ENCODE results near the gene TRMT6. TPM values are rescaled to one million over a fixed set of nuclear protein-coding genes. Genes with fewer than 3 reads are reported as not detected.

Gene TRMT6
- polyA plus RNA-seq, 2 of the 4 experiments (the other 2 are of a cell fraction) = 37.4 to 43.1 TPM

DNA sequence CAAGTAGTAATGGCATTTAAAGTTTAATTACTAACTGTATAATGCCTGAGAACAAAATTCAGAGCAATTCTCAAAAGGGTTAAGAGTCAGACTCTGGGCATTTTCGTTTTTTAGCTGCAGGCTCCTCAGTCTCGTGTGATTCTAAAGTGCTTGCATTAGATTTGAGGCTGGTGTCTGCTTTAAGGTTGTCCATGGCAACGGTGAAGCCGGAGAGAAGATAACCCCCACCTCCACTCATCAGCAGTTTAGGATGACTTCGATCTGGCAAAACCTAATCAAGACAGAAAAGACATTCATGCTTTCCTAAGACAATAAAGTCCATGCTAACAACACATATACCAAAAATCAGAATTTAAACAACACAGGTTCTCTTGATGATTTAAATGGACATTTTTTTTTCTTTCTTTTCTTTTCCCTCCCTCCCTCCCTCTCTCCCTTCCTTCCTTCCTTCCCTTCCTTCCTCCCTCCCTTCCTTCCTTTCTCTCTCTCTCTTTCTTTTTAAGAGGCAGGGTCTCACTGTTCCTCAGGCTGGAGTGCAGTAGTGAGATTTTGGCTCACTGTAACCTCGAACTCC lies 11.8 kb downstream of the TRMT6 start:
- ATAC-seq (no peak), FAIRE-seq (no peak), DNase-seq (ENCODE audit: low read depth in 1 of 2, low spot score in 1 of 2) (no peak)
- Histone ChIP-seq H3K4me1 (no peaks in the 10 kb centered on the region), H3K4me2 (no peak overlapping the region), H3K27ac (no peak overlapping the region), H3K9me3 (no peaks in the 10 kb centered on the region), H3K4me3 (no peak overlapping the region)
- no peak for TF ChIP-seq CHD2 (IDR thresholded peaks at IDR 0.05; ENCODE audit: low read length, partially characterized antibody)
- no peak for TF ChIP-seq CBX2 (IDR thresholded peaks at IDR 0.05; ENCODE audit: borderline replicate concordance, low read depth)
- WGBS (ENCODE audit: missing lambda C conversion rate) = 78% methylated on average over 6 of the region's 6 CpGs
- POLR2A ChIA-PET = no interaction called here
- CTCF ChIA-PET = interaction anchor here (0.7 to 13.9 kb wide), 4 partner anchors 9 to 431 kb away, joined by 3 to 142 read pairs (median 4); no protein-coding TSS in a partner anchor

GRCh38 chr20:5936238-5936637 lies 14.1 kb downstream of the TRMT6 start:
- Histone ChIP-seq H3K4me1 (no peaks in the 10 kb centered on the region), H3K27ac (no peak overlapping the region), H3K9me3 (no peaks in the 10 kb centered on the region), H3K4me3 (no peak overlapping the region), H3K4me2 (no peak overlapping the region)
- ChIA-PET CTCF (interaction anchor here (1.0 to 13.9 kb wide), 7 partner anchors 22 to 406 kb away, joined by 4 to 142 read pairs (median 16); no protein-coding TSS in a partner anchor), POLR2A (interaction anchor here (0.6 kb wide), 1 partner anchor 14 kb away, joined by 3 read pairs; the partner anchor contains the start of genes MCM8 and TRMT6)
- WGBS (ENCODE audit: missing lambda C conversion rate) = 84% methylated on average over 3 of the region's 3 CpGs
- DNase-seq (ENCODE audit: low read depth in 1 of 2, low spot score in 1 of 2) (no peak), ATAC-seq (no peak), FAIRE-seq (no peak)
- TF ChIP-seq USF2 (IDR thresholded peaks at IDR 0.05) = no peak
- TF ChIP-seq, protein P1, sequence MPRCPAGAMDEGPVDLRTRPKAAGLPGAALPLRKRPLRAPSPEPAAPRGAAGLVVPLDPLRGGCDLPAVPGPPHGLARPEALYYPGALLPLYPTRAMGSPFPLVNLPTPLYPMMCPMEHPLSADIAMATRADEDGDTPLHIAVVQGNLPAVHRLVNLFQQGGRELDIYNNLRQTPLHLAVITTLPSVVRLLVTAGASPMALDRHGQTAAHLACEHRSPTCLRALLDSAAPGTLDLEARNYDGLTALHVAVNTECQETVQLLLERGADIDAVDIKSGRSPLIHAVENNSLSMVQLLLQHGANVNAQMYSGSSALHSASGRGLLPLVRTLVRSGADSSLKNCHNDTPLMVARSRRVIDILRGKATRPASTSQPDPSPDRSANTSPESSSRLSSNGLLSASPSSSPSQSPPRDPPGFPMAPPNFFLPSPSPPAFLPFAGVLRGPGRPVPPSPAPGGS (IDR thresholded peaks at IDR 0.05) = no peak
- no peak for TF ChIP-seq SREBF2 (IDR thresholded peaks at IDR 0.05)
- no peak for TF ChIP-seq ZC3H11A (IDR thresholded peaks at IDR 0.05)
- TF ChIP-seq KDM1A (IDR thresholded peaks at IDR 0.05; ENCODE audit: low read depth) = no peak
- no peak for TF ChIP-seq CHD4 (IDR thresholded peaks at IDR 0.05; ENCODE audit: borderline replicate concordance)
- no peak for TF ChIP-seq HOXA7 (CRISPR knock-in tag; IDR thresholded peaks at IDR 0.05)
- TF ChIP-seq JUN (IDR thresholded peaks at IDR 0.05) = no peak
- TF ChIP-seq, protein P2, sequence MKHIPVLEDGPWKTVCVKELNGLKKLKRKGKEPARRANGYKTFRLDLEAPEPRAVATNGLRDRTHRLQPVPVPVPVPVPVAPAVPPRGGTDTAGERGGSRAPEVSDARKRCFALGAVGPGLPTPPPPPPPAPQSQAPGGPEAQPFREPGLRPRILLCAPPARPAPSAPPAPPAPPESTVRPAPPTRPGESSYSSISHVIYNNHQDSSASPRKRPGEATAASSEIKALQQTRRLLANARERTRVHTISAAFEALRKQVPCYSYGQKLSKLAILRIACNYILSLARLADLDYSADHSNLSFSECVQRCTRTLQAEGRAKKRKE (CRISPR knock-in tag; IDR thresholded peaks at IDR 0.05; ENCODE audit: low read depth) = no peak
- no peak for TF ChIP-seq ZNF302 (CRISPR knock-in tag; IDR thresholded peaks at IDR 0.05)
- no peak for TF ChIP-seq HOXB5 (CRISPR knock-in tag; IDR thresholded peaks at IDR 0.05)
- TF ChIP-seq FOSB (CRISPR knock-in tag; IDR thresholded peaks at IDR 0.05) = no peak

DNA sequence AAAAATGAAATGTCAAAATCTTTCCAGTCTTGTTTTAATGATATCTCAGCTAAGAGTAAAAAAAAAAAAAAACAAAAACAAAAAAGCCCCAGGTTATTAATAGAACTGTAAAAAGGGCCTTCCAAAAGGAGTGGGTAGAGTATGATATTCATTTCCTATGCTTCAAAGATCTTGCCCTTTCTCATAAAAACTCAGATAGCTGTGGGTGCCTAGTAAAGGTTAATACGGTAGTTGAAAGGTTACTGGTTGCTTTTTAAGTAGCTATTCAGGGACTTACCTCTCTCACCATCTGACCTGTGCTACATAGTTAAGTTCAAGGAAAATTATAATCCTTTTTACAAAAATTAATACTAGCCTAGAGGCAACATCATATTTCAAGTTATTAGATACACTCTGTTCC lies 14.9 kb downstream of the TRMT6 start:
- ChIA-PET POLR2A (no interaction called here), CTCF (interaction anchor here (0.5 to 13.9 kb wide), 13 partner anchors 11 to 412 kb away, joined by 3 to 142 read pairs (median 8); no protein-coding TSS in a partner anchor)
- Histone ChIP-seq H3K9me3 (no peaks in the 10 kb centered on the region), H3K4me3 (no peak overlapping the region), H3K4me2 (no peak overlapping the region), H3K27ac (no peak overlapping the region), H3K4me1 (no peaks in the 10 kb centered on the region)
- FAIRE-seq (no peak), DNase-seq (ENCODE audit: low read depth in 1 of 2, low spot score in 1 of 2) (no peak), ATAC-seq (no peak)
- 92% methylated on average over 1 of the region's 1 CpG for WGBS (ENCODE audit: missing lambda C conversion rate)
- TF ChIP-seq TP53 (CRISPR knock-in tag; IDR thresholded peaks at IDR 0.05) (no peak), MYC (IDR thresholded peaks at IDR 0.05; ENCODE audit: borderline replicate concordance, low read length) (no peak), EHF (CRISPR knock-in tag; IDR thresholded peaks at IDR 0.05) (no peak), CBX2 (IDR thresholded peaks at IDR 0.05; ENCODE audit: borderline replicate concordance, low read depth) (no peak), NR3C1 (IDR thresholded peaks at IDR 0.05) (no peak), TFCP2L1 (CRISPR knock-in tag; IDR thresholded peaks at IDR 0.05) (no peak), CTCF (IDR thresholded peaks at IDR 0.05) (no peak), ZNF302 (CRISPR knock-in tag; IDR thresholded peaks at IDR 0.05) (no peak), POLR2AphosphoS2 (conservative IDR thresholded peaks at IDR 0.05; ENCODE audit: low read length) (no peak), ZSCAN20 (CRISPR knock-in tag; IDR thresholded peaks at IDR 0.05) (no peak), POLR2A (IDR thresholded peaks at IDR 0.05; ENCODE audit: low read length) (no peak), RNF2 (IDR thresholded peaks at IDR 0.05; ENCODE audit: borderline replicate concordance, low read depth) (no peak)
- TF ChIP-seq, protein P3, sequence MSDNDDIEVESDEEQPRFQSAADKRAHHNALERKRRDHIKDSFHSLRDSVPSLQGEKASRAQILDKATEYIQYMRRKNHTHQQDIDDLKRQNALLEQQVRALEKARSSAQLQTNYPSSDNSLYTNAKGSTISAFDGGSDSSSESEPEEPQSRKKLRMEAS (IDR thresholded peaks at IDR 0.05) = no peak

All from A549 (cell line).